GM10847 (cell line): ENCODE results near the gene RBCK1.

ENCODE experiments used
- POLR2A ChIP-seq: IDR thresholded peaks from 2 replicates; pipeline ENCODE4 v1.6.1; 2011; ENCODE audit not compliant: insufficient read length; ENCODE audit errors: extremely low read depth

RBCK1 gene

DNA sequence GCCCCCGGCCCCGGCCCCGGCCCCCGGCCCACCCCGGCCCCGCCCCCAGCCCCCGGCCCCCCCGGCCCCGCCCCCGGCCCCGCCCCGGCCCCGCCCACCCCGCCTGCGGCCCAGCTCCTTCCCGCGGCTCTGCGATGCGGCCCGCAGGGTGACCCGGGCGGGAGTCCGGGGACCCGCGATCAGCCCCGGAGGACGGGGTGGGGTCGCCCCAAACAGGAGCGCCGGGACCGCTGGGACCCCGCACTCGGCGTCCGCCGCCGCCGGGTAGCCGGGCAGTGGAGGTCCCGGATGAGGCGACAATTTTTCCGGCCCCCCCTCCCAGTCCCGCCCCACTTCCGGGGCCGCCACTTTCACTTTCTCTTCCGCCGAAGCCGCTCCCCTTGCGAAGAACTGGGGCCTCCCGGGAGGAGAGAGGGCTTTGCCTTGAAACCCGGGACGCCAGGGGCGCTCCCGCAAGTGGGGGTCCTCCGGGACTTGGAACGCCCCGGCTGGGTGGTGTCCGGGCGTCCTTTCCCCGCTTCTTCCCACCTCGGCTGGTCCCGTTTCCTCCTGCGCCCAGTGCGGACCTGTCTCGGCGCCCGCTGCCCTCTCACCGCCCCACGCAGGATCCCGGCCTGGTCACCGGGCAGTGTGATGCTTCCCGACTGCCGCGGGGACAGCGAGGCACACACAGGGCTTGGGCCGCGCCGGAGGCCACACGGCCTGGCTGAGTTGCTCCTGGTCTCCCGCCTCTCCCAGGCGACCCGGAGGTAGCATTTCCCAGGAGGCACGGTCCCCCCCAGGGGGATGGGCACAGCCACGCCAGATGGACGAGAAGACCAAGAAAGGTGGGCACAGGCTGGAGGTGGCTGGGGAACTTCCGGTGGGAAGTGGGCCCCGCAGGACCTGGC, at the start of gene RBCK1:
Gene RBCK1 (plus strand): TSS at position 347 of the 890 bp plus-strand sequence. CDS start 459 bp downstream, at position 806.
- peak; percentile 65 for TF ChIP-seq POLR2A

DNA sequence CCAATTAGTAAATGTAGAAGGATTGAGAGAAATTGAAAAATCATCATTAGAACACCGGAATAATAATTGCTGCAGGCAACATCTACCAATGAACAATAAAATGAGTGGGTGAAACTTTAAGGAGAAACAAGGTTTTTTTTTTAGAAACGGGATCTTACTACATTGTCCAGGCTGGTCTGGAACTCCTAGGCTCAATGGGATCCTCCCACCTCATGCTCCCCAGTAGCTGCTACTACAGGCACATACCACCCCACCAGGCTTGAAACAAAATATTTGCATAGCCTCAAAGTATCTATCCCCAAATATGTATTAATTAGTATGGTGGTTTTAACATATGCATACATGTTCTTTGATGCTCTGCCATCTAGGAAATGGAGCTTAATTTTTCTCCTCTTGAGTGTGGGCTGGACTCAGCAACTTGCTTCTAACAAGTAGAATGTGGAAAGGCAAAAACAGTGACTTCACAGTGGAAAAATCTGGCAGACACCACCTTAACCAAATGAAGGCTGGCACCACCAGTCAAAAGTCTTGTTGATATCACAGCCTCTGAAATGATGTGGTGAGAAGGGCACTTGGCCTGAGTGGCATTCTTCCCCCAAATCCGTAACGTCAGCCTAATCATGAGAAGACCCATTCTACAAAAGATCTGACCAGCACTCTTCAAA, 49.1 kb upstream of the RBCK1 start:
- TF ChIP-seq POLR2A: no peak

DNA sequence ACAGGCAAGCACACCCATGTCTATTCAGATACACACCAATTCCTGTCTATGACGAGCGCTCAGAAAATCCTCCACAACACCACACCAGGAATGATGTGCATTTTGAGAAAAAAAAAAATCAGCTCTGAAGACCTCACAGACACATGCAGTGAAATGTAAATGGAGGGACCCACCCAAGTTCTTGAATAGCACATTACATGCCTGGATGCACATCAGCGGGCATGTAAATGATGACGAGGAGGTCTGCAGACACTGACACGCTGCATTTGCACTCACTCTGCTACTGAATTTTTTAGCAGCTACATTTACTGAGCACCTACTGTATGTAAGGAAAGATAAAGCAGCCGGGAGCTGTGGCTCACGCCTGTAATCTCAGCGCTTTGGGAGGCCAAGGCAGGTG, 46.5 kb upstream of the RBCK1 start:
- TF ChIP-seq POLR2A: no peak

DNA sequence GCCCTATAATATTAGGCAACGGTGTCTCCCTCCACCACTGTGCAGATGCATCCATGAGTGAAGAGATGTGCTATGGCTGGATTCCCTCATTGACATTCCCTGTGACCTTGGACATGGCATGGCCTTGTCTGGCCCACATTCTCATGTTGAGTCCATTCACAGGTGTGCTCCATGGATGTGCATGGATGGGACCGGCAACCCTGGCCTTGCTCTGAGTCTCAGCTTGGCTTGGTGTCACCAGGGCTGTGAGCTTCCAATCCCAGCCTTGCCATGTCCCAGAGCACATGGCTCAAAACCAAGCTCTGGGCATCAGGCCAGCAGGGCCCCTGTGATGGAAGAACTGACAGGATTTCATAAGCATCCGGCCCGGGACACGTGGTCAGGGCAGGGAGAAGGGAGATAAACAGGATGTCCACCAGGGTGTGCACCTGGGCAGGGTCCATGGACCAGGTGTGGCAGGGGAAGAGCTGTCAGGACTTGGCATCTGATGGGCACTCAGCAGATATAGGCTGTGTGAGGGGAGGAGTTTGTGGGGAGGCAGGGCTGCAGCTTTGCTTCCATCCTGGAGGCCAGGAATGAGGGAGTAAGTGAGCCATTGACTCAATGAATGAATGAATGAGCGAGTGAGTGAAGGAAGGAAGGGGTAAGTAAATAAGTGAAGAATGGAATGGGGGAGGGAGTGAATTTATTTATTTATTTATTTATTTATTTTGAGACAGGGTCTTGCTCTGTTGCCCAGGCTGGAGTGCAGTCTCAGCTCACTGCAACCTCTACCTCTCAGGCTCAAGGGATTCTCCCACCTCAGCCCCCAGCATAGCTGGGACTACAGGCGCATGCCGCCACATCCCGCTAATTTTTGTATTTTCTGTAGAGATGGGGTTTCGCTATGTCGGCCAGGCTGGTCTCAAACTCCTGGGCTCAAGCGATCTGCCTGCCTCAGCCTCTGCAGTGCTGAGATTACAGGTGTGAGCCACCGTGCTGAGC, 45.5 kb upstream of the RBCK1 start:
- no peak for TF ChIP-seq POLR2A

DNA sequence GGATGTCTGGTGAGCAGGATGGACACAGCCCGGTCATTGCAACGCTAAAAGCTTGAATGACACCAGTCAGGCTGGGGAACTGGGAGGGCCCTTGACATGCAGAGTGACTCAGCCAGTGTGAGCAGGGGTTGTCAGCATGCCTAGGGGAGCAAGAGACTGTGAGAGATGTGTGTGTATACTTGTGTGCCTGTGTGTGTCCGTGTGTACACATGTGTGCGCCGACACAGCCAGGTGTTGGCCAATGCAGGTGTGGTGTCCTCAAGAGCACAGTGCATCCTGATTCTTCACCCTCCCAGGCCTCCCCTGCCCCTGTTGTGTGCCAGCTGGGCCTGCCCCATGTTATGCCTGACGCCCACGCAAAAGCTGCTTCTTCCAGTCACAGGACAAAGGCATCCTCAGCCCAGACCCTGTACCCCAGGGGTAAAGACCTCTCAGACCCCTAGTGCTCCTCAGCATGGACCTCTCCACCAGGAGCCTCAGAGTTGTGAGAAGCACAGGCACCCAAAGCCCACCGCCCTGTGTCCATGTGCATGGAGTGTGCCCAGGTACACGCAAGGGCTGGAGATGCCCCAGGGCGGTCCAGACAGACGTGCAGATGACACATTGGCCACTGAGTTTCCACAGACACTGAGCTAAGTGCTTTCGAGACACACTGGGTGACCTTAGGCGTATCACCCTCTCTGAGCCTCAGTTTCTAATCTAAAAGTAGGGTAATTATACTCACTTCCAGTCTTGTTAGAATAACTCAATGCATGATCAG, 44.6 kb upstream of the RBCK1 start:
- TF ChIP-seq POLR2A: no peak

DNA sequence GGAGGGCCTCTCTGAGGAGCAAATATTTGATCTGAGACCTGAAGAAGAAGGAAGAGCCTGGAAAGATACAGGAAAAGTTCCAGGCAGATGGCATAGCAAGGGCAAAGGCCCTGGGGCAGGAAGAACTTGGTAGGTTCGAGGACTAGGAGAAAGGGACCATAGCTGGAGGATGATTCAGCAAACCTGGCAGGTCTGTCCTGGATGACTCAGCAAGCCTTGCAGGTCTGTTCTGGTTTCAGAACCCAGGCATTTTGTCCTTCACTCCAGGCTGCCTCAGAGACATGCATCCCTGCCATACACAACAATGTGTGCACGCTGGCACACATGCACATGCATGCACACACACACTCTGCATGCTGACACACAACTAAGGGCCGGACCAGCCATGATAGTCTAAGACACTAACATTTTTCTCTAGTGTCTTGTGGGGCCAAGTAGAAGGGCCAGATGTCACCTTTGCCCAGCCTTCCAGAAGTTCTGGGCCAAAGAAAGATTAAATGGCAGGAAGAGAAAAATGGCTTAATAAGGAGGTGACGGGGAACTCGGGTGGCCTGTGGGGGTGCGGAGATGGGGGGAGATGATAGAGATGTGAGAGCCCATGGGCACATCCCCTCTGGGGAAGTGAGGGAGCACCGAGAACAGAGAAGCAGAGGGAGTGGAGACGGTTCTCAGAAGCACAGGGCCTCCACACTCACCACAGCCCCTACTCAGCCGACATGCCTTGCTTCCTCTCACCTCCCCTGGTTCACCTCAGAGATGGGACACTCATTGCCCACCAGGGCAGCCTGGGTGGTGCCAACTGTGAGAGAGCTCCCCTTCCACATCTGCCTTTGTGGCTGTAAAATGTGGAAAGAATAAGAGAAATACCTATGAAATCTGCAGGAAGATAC, 42.9 kb upstream of the RBCK1 start:
- no peak for TF ChIP-seq POLR2A

DNA sequence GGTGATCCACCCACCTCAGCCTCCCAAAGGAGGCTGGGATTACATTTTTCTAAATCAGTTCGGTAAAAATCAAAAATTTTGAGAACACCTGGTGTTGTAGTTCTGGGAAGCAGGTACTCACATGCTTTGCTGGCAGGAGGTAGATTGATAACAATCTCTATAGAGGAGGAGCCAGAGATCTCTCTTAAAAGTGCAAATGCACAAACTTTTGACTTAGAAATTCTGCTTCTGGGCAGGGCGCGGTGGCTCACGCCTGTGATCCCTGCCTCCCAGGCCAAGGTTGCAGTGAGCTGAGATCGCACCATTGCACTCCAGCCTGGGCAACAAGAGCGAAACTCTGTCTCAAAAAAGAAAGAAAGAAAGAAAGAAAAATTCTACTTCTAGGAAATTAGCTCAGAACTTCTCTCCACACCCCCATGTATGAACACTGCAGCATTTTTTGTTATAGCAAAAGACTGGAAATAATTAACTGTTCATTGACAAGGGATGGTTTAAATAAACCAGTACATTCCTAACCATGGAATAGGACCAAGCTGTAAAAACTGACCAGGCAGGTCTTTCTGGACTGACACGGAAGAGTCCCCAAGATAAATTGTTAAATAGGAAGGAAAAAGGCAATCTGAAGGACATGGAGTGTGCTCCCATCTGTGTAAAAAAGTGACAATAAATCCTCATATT, 41.9 kb upstream of the RBCK1 start:
- no peak for TF ChIP-seq POLR2A

DNA sequence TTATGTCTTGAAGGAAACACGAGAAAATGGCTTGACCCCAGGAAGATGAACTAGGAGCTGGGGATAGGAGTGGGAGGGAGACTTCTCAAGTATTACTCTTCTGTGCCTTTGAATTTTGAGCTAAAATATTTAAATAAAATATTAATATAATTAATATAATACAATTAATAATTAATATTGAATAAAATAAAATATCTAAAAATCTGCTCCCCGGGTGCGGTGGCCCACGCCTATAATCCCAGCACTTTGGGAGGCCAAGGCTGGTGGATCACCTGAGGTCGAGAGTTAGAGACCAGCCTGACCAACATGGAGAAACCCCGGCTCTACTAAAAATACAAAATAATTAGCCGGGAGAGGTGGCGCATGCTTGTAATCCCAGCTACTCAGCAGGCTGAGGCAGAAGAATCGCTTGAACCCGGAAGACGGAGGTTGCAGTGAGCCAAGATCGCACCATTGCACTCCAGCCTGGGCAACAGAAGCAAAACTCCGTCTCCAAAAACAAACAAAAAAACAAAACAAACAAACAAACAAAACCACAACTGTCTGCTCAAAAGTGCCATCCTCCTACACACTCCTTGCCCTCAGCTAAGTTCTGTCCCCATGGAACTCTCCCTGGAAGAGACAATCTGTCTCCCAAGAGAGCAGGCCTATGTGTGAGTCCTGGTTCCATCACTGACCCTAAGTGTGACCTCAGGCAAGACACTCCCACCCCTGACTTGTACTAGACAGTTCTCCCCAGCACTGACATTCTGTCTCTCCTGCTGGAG, 41.2 kb upstream of the RBCK1 start:
- no peak for TF ChIP-seq POLR2A

DNA sequence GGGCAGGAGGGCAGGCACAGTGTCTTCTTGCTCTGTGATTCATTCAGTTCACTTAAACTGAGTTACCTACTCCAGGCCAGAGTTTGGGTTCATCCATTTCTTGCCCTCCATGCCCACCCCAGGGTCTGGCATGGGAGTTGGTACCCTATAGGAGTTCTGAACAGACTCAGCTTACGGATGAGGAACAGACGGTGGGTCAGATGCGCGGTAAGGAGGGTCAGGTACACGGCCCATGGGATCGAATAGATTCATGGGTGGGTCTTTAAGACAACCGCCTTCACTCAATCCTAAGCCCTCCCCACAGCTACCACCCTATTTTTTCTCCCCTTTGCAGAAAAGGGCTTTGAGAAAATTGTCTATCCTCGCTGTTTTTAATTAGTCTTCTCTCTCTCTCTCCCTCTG, 40.6 kb upstream of the RBCK1 start:
- TF ChIP-seq POLR2A: no peak

DNA sequence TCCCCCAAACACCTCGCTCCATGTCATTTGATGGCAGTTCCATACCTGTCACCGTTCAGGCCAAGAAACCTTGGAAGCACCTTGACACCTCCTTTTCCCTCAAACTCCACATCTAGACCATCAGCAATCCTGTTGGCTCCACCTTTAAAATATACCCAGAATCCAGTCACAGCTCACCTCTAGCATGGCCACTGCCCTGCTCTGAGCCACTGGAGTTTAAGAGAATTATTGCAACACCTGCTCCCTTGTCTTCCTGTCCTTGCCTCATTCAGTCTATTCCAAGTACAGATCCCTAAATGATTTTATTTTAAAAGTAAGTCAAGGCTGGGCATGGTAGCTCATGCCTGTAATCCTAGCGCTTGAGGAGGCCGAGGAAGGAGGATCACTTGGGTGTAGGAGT, 39.2 kb upstream of the RBCK1 start:
- no peak for TF ChIP-seq POLR2A

DNA sequence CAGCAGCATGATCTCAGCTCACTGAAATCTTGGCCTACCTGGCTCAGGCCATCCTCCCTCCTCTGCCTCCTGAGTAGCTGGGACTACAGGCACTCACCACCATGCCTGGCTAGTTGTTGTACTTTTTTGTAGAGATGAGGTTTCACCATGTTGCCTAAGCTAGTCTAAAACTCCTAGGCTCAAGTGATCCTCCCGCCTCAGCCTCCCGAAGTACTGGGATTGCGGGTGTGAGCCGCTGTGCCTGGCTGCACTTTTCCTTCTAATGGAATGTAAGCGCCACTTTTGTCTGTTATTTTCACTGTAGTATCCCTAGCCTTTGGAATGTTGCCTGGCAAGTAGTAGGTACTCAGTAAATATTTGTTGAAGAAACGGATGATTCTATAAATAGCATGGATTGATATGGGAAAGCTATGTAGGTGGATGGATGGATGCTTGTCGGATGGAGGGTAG, 37.9 kb upstream of the RBCK1 start:
- TF ChIP-seq POLR2A: no peak
